HG03196 (cell line): ENCODE measurements around the gene HDAC9.

ENCODE experiments used
- ATAC-seq: cut with Tn5 transposase; IDR thresholded peaks from one replicate; pipeline ENCODE4 v1.9.1; 2021; ENCODE audit not compliant: unreplicated experiment

HDAC9 gene

GRCh38 chr7:18580950-18581349, 85.4 kb downstream of the HDAC9 start:
- ATAC-seq: no peak

GRCh38 chr7:18583305-18583704, 87.8 kb downstream of the HDAC9 start:
- ATAC-seq: no peak

- ATAC-seq: no peak
These were observed 94.7 kb downstream of the HDAC9 start for GRCh38 chr7:18590241-18590640.

- ATAC-seq: no peak
These were observed 95.3 kb downstream of the HDAC9 start for GRCh38 chr7:18590744-18591340.

- ATAC-seq: no peak
These were observed 98.2 kb downstream of the HDAC9 start for GRCh38 chr7:18593602-18594279.

DNA sequence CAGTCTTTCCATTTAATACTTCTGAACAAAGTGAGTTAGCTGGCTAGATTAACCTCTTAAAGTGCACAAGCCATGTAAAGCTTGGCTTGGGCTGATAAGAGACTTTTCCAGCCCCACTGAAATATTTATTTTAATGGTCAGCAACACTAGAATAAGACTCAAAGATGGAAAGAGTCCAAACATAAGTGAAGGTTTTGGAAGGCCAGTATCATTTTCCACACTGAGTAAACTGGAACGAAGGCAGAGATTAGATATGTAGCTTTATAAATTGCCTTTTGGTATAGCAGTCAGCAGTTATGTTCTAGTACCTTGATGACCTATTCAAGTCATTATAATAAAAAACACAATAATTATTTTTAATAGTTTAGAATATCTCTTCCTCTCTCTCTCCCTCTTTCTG, 102.2 kb downstream of the HDAC9 start:
- no peak for ATAC-seq

GRCh38 chr7:18607025-18607424, 111.5 kb downstream of the HDAC9 start:
- ATAC-seq: no peak

- no peak for ATAC-seq
These were observed 114.9 kb downstream of the HDAC9 start for GRCh38 chr7:18610331-18610948.

DNA sequence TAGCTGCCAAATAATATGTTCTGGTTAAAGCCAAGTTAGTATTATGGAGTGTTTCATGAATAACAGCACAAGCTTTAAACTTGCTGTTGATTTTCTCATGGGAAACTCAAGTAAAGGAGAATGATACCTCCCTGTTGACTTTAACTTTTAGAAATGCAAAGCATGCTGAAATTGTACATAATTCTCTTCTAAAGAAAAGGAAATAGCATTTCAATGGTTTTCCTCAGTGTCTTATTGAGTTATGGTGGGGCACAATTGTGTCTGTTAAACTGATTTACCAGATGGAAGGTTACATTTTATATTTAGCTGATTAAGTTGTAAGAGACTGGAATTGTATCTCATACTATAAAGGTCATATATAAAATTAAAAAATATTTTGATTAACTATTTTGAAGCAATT, 119.3 kb downstream of the HDAC9 start:
- no peak for ATAC-seq

DNA sequence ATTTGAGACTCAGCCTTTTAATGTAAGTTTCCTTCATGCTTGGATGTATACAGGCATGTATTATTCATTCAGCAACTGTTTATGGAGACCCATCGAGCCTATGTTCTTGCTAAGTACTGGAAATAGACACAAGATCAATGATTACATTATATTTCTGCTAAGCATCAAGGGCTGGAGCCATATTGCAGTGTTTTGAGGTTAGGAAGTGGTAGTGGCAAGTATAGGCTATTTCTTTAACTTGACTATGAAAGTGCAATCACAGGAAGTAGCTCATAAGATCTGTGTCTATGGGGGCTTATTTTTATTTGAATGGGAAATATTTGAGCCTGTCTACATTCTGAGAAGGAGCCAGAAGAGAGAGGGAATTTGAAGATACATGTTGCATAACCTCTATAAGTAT, 123.8 kb downstream of the HDAC9 start:
- ATAC-seq: no peak

DNA sequence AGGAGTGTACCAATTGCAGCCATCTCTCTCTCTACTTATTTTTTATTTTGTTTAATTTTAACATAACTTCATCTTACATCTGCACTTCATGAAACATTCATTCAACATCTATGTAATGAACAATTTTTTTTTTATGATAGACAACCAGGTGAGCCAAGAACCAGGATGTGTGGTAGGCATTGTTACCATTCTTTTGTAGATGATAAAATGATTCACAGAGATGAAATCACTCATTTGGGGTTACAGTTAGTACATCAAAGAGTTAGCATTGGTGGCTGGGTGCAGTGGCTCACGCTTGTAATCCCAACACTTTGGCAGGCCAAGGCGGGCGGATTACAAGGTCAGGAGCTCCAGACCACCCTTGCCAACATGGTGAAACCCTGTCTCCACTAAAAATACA, 127.8 kb downstream of the HDAC9 start:
- ATAC-seq: no peak

GRCh38 chr7:18624459-18624858, 128.9 kb downstream of the HDAC9 start:
- no peak for ATAC-seq

DNA sequence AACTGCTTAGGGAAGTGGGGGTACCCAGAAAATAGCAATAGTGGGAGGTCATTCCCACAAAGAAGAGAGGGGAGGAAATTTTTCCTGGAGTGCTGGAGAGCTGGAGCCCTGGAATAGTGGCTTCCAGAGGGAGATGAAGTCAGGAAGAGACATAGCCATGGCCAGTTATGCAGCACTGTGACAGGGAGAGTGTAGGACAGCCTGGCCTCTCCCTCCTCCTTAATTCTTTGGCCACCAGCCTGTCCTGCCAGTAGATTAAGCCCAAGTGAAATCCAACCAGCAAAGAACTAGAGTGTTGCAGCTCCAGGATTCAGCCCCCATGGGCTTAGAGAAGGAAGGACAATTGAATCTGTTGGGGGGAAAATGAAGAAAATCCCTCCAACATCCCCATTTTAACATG, 130.5 kb downstream of the HDAC9 start:
- ATAC-seq: no peak

GRCh38 chr7:18626717-18627116, 131.2 kb downstream of the HDAC9 start:
- no peak for ATAC-seq

- no peak for ATAC-seq
These were observed 142.0 kb downstream of the HDAC9 start for GRCh38 chr7:18637516-18637915.

- ATAC-seq: no peak
These were observed 143.3 kb downstream of the HDAC9 start for GRCh38 chr7:18638594-18639452.

DNA sequence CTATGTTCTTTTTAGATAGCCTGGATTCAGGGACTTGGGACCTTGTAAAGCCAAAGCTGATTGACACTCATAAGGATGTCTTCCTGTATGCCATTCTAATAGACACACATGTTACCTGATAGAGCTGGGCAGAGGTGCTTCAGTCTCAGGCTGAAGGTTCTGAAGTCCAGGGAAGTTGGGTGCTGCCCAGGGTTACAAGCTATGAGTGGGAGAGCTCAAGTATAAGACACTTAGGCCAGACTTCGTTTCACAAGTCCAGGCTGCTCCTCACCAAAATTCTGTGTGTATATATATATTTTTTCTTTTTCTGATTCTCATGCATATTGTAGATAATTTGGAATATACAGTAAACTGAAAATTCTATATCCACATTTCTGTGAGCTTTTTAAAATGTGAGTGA, 144.2 kb downstream of the HDAC9 start:
- ATAC-seq: no peak

- ATAC-seq: no peak
These were observed 149.4 kb downstream of the HDAC9 start for GRCh38 chr7:18644981-18645380.

- ATAC-seq: no peak
These were observed 152.0 kb downstream of the HDAC9 start for GRCh38 chr7:18647582-18647981.

DNA sequence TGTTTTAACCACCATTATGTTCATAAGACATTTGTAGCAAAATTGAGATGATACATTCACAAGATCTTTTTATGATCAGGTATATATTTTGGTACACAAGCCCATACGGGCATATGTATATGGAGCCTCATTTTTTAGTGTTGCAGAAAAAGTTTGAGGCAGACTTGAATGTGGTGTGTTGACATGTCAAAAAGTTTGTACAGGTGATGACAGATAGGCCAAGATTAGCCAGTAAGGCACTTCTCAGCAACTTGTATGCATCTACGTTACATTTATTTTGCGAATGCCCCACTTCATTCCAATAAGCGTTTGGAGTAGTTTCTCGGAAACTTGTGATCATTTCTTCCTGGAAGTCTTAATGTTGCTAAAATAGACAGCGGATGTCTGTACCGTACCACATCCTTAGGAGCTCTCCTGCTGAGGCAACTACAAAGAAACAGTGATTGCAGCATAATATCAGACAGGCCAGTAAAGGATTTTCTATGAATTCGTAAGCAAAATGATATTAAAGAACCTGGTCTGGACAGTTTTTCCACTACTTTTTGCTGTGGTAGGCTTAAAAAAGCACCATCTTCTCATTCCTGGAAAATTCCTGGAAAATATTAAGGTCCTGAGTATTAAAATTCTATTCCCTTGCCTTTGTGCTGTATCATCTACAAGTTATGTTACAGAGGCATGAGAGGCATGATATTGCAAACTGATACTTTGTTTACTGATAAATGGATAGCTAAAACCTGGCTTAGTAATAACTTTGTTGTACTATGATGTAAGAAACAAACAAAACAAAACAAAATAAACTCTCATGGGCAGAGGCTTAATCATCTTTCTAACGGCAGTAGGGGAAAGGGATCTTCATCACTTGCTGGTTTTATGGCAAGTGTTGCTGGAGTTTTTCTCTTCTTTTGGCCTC, 153.6 kb downstream of the HDAC9 start:
- no peak for ATAC-seq
